NCI-H1092 treated with DMSO at 0.1 percent for 48 hours (cell line): ENCODE measurements around the gene CCDC74A.
"Not testable (repeated sequence)": the region's sequence is repeated elsewhere in the genome, so short reads cannot be mapped to it uniquely, and the experiment has no call there.

Experiments
- DNase-seq: peaks from one replicate; lab custom pipeline; 2025; lab: John Stamatoyannopoulos, UW

Gene CCDC74A

GRCh38 chr2:131527131-131528001, at the start of gene CCDC74A:
TSS of gene CCDC74A (plus strand) at chr2:131527888. CDS start at chr2:131527971, 83 bp downstream.
- peak; percentile 62 for DNase-seq

GRCh38 chr2:131478074-131478849, 49.4 kb upstream of the CCDC74A start:
- not testable (repeated sequence) for DNase-seq

- not testable (repeated sequence) for DNase-seq
These were observed 48.7 kb upstream of the CCDC74A start for GRCh38 chr2:131478850-131479461.

DNA sequence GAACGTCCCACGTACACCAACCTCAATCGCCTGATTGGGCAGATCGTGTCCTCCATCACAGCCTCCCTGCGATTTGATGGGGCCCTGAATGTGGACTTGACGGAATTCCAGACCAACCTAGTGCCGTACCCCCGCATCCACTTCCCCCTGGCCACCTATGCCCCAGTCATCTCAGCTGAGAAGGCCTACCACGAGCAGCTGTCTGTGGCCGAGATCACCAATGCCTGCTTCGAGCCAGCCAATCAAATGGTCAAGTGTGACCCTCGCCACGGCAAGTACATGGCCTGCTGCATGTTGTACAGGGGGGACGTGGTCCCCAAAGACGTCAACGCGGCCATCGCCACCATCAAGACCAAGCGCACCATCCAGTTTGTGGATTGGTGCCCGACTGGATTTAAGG, 47.3 kb upstream of the CCDC74A start:
- not testable (repeated sequence) for DNase-seq

DNA sequence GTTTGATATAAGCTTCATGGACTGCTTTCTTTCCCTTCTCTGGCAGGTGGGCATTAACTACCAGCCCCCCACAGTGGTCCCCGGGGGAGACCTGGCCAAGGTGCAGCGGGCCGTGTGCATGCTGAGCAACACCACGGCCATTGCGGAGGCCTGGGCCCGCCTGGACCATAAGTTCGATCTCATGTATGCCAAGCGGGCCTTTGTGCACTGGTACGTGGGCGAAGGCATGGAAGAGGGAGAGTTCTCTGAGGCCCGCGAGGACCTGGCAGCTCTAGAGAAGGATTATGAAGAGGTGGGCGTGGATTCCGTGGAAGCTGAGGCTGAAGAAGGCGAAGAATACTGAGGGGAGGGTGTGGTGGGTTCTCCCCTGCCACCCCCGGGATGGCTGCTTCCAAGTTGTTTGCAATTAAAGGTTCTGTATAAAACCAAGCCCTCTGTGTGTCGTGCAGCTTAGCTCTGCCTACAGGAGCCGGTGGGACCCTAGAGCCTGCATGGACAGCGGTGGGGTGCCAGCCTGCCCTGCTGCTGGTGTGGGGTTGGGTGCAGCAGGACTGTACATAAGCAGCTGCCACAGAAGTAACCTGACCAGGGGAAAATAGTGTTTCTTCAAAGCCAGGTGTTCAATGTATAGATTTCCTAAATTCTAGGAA, 45.1 kb upstream of the CCDC74A start:
- DNase-seq = not testable (repeated sequence)

DNA sequence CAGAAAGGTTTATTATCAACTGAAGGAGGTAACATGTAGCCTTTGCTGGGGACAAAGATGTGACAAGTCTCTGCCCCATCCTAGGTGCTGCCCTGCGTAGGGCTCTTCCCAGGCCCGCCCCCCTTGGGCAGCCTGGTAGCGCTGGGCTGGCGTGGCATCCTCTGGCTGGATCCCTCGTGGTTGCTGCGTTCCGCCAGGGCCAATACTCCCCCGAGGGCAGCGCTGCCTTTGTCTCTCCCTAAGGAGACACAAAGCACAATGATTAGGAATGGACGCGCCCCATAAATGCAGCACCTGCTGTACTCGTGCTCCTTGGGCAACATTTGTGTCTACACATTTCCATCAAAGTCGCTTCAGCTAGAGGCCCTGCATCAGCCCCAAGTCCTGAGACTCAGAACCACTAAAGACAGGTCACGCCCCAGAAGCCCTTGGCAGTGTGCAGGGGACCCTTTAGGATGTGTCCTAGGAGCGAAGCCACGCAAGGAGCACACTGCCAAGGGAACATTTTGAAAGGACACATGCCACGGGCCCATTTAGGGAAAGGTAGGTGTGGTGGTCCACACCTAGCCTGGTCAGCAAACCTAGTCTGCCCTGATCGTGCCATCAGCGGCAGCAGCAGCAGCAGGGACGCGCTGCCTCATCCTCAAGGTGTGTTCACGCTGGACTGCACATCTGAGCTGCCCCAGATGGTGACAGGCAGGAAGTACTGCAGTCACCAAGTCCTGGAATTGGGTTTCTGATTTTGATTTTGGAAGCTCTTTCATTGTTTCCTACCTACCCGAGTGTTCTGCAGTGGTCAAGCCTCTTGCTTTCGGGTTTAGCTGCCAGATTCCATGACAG, 43.5 kb upstream of the CCDC74A start:
- not testable (repeated sequence) for DNase-seq

DNA sequence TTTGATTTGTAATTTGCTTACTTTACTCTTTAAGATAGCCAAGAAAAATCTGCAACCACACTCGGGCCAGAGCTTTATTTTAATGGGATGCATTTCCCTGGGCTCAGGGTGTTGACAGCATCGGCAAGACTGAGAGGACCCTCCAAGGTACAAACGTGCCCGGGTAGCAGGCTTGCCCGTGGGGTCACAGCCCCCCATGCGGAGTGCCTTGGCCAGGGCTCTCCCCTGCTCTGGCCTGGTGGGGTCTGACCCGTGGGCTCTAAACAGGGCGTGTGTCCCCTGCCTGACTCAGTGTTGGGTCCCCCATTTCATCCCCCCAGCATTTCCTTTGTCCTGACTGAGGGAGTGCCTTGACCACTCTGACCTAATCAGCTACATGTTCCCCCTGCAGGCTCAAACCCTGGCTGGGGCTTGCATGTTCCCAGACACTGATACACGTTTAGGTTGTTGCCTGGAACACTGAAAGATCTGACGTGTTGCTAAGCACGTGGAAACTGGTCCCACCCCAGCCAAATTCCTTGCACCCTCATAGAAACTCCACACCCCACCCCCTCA, 42.7 kb upstream of the CCDC74A start:
- DNase-seq = not testable (repeated sequence)

DNA sequence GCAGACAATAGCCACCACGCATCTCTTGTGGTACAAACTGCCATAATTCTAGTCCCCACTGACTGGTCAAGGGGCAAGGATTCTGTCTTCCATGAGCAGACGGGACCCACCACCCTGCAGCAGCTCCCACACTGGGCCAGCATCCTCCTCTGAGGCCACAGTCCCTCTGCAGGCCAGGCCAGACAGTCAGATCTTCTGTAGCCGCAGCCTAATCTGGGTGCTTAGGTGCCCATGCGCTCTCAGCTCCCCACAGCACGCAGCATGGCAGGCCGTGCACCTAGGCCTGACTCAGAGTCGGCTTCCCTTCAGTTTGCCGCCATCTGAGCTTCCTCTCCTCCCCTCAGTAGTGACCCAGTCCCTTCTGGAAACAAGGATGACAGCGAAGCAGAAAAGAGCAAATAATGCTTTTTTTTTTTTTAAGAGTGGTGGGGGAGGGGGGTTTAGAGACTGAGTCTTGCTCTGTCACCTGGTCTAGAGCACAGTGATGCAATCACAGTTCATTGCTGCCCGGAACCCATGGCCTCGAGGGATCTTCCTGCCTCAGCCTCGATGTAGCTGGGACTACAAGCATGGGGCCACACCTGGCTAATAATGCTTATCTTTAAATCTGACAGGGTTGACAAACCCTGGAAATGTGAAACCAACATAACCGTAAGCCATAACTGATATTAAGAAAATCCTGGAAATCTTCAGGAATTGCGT, 41.3 kb upstream of the CCDC74A start:
- DNase-seq = not testable (repeated sequence)

GRCh38 chr2:131488306-131489205, 39.1 kb upstream of the CCDC74A start:
- DNase-seq = no peak

DNA sequence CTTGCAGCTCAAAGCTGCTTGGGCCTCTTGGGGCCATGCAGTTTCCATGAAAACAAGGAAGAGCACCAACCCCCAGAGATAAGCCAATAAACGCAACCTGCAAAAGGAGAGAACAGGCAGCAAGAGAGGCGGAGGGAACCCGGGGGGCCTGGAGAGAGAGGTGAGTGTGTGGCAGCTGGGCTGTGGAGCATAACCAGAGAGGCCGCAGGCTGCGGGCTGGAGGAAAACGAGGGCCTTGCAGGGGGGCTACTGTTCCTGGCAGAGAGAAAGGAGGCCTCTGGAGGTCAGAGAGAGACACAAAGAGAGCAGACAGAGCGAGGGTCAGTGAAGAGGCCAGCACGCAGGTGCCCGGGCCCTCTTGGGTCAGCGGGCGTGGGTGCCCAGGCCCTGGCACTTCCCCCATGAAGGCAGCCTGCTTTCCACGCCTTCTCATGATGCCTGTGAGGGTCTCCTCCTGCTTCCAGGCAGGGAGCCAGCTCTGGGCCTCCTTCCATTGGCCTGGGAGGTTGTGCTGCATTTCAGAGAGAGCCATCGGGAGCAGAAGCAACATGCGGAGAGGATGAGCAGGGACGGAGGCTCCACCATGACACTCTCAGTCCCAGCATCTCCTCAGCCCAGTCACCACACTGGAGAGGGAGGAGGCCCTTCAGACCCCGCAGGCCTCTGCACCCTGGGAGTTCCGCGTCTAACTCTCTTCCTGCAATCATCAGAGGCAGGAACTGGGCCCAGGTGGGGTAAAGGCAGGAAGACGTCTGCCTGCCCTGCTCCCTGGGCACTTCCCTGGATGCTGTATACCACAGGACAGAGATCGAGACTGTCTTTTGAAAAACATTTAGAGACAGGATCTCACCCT, 36.8 kb upstream of the CCDC74A start:
- DNase-seq = not testable (repeated sequence)

DNA sequence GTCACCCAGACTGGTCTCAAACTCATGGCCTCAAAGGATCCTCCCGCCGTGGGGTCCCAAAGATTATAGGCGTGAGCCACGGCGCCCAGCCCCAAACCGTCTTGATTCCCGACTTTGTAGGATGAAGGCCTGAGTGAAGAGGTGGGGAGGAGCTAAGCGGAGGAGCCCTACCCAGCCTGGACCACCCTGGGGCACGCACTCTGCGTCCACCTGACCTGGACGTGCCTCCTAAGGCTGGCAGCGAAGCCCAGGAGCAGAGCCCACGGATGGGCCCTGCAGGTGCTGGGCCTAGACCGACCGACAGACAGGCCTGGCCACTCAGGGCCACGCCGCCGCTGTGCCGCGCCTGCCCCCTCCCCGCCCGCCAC, 36.2 kb upstream of the CCDC74A start:
- not testable (repeated sequence) for DNase-seq

DNA sequence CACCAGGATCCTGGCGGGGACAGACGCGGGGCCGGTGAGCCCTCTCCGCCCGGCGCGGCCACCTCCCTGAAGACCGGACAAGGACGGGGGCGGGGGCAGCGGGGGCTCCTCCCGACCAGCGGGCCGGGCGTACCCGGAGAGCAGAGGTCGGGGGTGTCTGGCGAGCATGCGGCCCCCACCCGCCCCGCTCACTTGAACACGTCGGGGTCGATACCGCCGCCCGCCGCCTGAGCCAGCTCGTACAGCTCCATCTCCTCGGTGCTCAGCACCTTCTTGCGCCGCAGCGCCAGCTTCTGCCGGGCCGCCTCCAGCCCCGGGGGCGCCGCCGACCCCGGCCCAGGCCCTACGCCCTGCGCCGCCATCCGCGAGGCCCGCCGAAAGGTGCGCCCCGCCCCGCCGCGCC, 35.7 kb upstream of the CCDC74A start, which contains the start of gene MZT2A:
MZT2A (minus strand) TSS at position 383 of the 403 bp plus-strand sequence; CDS start at position 362, 21 bp downstream.
- not testable (repeated sequence) for DNase-seq

GRCh38 chr2:131492418-131493198, 35.1 kb upstream of the CCDC74A start:
- DNase-seq = peak; percentile 87

- no peak for DNase-seq
These were observed 34.3 kb upstream of the CCDC74A start for GRCh38 chr2:131493199-131493968.

- DNase-seq = not testable (repeated sequence)
These were observed 32.2 kb upstream of the CCDC74A start for GRCh38 chr2:131495506-131495905.

DNA sequence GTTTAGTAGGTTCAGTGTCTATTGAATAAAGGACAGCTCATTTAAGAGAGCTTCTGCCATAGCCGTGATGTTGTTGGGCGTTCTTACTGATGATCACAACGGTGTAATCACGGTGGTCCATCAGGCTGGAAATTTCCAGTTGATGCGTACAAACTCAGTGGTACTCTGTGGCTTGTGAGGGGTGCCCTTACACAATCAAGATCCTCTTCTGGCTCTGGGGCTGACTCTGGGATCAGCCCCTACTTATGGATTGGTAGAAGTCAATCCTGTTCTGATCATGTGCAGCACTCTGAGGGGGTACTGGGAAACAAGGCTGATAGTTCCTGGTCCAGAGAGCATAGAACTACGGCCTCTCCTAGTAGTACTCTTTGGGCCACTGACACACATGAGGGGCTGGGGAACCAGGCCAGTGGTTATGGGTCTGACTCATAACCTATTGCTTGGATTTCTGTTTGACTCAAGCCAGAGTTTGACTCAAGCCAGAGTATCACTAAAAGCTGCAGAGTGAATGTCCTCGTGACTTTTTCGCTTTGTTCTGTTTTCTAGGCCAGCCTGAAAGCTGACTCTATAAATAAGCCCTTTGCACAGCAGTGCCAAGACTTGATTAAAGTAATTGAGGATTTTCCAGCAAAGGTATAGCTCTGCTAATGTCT, 29.2 kb upstream of the CCDC74A start:
- DNase-seq = not testable (repeated sequence)
